HG03025 (cell line): Measurements from ENCODE around the gene PACS2.
"Not testable (repeated sequence)": the region's sequence is repeated elsewhere in the genome, so short reads cannot be mapped to it uniquely, and the experiment has no call there.

Experiments
- ATAC-seq: cut with Tn5 transposase; IDR thresholded peaks from one replicate; pipeline ENCODE4 v1.9.1; 2021; ENCODE audit warnings: mild to moderate bottlenecking, moderate library complexity; ENCODE audit not compliant: unreplicated experiment, low FRiP score

The PACS2 gene

DNA sequence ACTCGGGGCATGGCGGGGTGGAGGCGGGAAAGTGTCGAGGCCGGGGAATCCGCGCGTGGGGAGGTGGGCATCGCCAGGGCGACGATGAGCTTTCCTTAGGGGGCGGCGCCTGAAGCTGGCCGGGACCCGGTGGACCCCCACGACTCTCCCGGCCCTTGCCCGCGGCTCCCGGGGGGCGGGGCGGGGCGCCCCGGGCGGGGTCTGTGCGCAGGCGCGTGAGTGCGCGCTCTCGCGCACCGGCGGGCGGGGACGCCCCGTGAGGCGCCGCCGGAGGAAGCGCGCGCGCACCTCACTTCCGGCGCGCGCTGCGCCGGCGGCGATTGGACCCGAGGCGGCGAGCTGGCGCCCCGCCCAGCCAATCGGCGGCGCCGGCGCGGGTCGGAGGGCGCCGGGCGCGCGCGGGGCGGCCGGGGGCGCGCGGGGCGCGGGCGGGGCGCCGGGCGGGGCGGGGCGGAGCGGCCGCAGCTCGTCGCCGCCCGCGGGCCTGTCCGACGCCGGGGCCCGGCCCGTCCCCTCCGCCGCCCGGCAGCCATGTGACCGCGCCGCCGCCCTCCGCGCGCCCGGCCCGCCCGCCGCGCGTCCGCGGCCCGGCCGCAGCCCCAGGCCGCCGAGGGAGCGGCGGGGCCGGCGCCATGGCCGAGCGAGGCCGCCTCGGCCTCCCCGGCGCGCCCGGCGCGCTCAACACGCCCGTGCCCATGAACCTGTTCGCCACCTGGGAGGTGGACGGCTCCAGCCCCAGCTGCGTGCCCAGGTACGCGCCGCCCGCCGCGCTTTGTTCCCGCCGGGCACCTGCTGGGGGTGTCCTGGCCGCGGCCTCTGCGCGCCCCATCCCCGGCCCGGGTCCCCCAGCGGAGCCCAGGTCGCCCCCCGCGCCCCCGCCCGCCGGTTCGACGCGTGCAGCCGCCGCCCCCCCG is at the start of gene PACS2:
TSS of gene PACS2 (plus strand) at position 462 of the 914 bp plus-strand sequence. CDS start at position 633, 171 bp downstream.
- peak; percentile 56 for ATAC-seq

- ATAC-seq: no peak
Measured at GRCh38 chr14:105267820-105268548, 46.6 kb upstream of the PACS2 start.

- ATAC-seq: no peak
Measured at GRCh38 chr14:105268736-105269354, 45.7 kb upstream of the PACS2 start.

GRCh38 chr14:105269405-105269804 is 45.1 kb upstream of the PACS2 start:
- no peak for ATAC-seq

DNA sequence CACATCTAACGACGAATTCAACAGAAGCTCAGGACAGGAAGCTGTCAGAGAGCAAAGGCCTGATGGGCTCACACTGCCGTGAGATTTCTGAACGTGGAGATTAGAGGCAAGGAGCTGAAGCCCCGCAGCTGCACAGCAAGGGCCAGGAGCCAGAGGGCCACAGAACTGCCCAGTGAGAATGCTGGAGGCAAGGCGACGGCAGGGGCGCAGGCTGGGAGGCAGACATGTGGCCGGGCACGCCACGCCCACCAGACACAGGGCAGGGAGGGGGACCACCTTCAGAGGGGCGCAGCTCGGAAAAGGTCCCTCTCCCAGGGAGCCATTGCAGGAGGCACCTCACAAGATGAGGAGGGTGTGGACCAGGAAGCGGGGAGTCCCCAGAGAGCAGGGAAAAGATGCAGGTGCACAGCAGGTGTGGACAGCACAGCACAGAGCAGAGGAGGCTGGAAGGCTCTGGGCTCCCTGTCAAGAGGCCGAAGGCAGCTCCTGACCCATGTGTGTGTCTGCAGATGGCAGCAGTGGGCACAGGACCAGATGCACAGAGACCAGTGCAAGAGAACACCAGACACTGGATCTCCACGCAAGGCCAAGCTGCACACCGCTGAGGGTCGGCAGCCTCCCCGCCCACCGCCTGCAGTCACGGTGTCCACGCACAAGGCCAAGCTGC is 43.2 kb upstream of the PACS2 start:
- ATAC-seq: no peak

- no peak for ATAC-seq
Measured at GRCh38 chr14:105272623-105273022, 41.9 kb upstream of the PACS2 start.

GRCh38 chr14:105273062-105273461 is 41.5 kb upstream of the PACS2 start:
- no peak for ATAC-seq

GRCh38 chr14:105274637-105275036 is 39.9 kb upstream of the PACS2 start:
- no peak for ATAC-seq

- ATAC-seq: no peak
Measured at GRCh38 chr14:105275267-105275946, 39.1 kb upstream of the PACS2 start.

- not testable (repeated sequence) for ATAC-seq
Measured at GRCh38 chr14:105277448-105277847, 37.1 kb upstream of the PACS2 start.

DNA sequence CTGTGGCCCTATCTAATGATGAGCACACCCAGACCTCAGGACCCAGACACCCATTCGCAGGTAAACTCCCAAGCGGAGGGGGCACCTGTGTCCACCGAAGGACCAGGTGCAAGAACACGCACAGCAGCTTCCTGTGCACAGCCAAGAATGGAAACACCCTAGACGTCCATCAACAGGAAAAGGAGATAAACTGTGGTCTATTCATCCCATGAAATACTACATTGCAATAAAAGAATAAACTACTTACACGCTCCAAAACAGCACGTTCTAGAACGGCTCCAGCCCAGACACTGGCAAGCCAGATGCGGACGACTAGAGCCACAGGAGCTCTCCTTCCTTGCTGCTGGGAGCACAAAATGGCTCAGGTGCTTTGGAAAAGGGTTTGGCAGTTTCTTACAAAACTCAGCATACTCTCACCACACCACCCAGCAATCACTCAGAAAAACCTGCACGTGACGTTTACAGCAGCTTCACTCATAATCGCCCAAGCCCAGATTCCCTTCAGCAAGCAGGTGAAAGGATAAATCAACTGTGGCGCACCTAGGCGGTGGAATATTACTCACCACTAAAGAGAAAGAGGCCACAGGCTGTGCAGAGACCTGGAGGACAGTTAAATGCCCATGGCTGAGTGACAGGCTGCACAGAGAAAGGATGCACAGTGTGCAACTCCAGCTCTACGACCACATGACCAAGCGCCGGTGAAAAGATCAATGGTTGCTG is 34.7 kb upstream of the PACS2 start:
- ATAC-seq: no peak

GRCh38 chr14:105280525-105280924 is 34.0 kb upstream of the PACS2 start:
- ATAC-seq: no peak

- no peak for ATAC-seq
Measured at GRCh38 chr14:105281371-105282097, 33.0 kb upstream of the PACS2 start.

GRCh38 chr14:105282098-105282725 is 32.3 kb upstream of the PACS2 start:
- no peak for ATAC-seq

DNA sequence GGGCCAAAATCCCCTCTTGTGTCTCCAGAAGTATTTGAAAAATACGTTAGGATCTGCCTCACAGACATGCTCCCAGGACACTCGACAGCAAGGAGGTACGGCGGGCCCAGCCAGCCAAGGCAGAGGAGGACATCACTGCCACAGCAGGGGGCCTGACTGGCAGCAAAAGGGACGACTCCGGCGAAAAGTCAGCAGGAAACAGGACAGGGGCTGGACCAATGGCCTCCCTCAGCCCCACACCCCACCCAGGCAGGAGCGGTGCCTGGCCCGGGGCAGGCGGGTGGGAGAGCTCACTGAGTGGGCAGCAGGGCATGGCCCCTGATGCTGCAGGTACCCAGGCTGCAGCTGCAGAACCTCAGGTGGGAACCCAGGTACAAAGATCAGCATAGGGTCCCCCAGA is 31.5 kb upstream of the PACS2 start:
- ATAC-seq: no peak

DNA sequence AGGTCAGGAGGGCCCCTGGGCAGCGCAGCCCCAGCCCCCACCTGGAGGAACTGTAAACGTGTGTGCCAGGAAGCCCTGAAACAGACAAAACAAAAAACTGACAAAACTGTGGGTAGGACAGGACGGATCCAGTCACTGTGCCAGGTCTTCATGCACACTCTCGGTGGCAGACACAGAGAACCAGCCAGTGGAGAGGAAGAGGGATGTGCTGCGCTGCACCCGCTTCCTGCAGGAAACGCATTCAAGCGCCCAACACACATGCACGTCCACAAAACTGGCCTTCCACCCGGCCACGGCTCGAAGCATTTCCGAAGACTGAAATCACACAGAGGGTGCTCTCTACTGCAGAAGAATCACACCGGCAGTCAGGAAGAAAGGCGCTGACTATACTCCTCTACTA is 30.6 kb upstream of the PACS2 start:
- no peak for ATAC-seq

- no peak for ATAC-seq
Measured at GRCh38 chr14:105285174-105285573, 29.4 kb upstream of the PACS2 start.

DNA sequence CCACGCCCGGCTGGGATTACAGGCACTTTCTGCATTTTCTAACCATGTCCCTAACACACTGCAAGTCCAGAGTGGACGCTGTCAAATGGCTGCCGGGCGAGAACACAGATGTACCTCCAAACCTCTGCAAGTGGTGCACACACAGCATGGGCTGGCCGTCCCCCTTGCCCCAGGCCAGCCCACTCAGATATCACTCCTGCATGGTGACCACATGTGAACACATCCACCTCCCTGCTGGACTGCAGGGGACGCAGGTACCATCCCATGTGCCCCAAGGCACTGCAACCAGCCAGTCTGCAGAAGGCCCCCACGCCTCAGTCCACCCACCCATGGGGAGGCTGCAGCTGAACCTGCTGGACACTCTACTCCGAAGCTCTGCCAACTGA is 27.8 kb upstream of the PACS2 start:
- ATAC-seq: no peak
